NCI-H446 treated with DMSO at 0.1 percent for 48 hours (cell line): Measurements from ENCODE around the gene EIF2S2.
A peak's percentile ranks its signal among the peaks of the same experiment; 100 is the strongest.

Experiments used
- DNase-seq: peaks from one replicate; lab custom pipeline; 2025; lab: John Stamatoyannopoulos, UW

Gene EIF2S2

DNA sequence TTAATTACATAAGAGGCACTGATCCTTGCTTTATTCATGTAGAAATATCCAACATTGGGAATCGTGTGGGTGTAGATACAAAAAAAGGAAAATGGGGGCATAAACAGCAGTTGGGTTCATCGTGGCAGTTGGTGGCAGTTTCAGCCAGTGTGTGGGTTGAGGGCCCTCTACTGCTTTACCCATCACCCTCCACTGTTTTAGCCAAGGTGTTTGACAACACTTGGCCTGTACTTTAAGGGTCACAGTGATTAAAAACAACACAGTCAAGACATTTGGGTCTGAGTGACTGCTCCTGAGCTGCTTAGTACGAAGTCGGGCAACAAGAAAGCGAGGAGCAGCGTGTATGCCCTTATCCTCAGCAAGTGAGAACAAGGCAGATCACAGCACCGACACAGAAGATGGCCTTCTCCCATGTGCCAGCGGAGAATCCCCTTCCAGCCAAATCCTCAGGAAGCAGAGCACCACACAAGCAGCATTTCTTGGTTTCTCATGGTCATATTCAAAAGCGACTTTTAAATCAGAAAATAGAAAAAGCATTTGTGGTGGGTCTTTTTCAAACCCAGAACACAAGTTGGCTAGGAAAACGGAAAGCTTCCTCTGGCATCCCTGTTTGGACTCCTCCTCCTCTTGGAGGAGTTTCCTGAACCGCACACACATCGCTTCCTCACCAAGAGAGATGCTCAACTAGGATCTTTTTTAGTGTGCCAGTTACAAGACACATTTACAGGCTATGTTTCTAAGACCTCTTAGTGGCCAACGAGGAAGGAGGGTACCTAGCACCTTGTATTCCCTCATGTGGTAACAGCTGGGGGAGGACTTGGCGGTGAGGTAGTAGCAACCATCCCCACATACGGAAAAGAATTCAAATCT lies 23.5 kb downstream of the EIF2S2 start:
- DNase-seq = no peak

- no peak for DNase-seq
Measured at GRCh38 chr20:34085544-34086040, 26.5 kb downstream of the EIF2S2 start.

DNA sequence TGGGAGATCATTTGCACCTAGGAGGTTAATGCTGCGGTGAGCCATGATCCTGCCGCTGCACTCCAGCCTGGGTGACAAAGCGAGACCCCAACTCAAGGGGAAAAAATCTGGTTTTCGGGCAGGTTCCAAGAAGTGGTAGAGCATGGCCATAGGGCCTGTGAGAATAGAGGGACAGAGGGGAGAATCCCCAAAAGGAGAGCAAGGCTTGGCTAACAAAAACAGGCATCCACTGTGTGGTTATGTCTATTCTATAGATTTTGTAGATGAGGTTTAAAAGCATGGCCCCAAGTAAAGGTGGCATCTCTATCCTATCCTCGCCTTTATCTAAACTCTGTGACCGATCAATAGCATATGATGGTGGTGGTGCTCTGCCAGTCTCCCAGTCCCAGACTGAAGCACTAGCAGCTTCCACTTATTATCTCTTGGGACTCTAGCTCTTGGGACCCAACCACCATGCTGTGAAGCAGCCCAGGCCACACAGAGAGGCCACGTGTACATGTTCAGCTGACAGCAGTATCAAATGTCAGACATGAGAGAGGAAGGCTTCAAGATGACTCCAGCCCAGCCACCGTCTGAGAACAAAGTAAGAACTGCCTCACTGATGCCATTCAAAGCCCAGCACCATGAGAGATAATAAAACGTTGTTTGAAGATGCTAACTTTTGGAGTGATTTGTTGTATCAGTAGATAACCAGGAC lies 27.7 kb downstream of the EIF2S2 start:
- no peak for DNase-seq

- DNase-seq = no peak
Measured at GRCh38 chr20:34083781-34084180, 28.3 kb downstream of the EIF2S2 start.

GRCh38 chr20:34083137-34083536 lies 28.9 kb downstream of the EIF2S2 start:
- peak; percentile 19 for DNase-seq

- DNase-seq = no peak
Measured at GRCh38 chr20:34082232-34082887, 29.7 kb downstream of the EIF2S2 start.

DNA sequence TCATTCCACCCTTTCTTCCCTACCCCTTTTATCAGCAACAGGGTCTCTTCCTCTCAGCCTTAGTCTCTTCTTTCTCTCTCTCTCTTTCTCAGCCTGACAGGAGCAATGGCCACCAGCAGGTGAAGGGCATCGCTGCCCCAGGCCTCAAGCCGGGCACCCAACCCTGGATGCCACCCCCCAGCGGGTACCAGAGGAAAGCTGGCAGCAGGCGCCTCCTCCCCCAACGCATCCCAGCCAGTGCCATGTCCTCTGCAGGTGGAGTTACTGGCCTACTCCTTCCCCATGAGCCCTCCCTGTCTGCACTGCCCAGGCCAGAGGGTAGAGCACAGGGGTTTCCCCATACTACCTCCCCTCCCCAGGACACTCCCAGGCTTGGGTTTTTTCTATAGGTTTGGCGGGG lies 32.2 kb downstream of the EIF2S2 start:
- DNase-seq = no peak

DNA sequence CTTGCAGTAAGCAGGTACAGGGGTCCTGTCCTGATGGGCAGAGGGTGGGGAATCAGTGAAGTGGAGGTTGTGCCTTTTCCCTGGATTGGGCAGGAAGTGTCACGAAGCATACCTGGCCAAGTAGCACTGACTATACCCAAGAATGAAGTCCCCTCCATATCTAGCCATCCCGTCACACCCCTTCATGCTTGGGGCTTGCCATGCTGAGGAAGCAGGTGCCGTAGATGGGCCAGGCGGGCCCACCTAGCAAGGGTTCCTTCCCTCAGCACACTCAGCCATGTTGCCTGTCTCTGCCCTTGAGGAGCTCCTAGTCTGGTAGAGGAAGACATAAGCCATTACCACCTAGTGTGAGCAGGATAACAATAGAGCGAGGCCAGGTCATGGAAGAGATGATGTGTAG lies 33.5 kb downstream of the EIF2S2 start:
- DNase-seq = no peak

DNA sequence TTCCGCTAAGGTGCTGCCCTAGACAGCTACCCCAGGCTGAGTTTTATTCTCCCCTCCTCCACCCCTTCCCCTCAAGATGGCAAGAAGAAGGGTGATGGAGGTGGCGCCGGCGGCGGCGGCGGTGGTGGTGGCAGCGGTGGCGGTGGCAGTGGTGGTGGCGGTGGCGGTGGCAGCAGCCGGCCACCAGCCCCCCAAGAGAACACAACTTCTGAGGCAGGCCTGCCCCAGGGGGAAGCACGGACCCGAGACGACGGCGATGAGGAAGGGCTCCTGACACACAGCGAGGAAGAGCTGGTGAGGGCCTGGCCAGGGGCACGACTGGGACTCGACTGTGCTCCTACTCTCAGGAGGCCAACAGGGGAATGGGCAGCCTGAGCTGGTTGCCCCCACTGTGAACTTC lies 35.1 kb downstream of the EIF2S2 start:
- DNase-seq = no peak

GRCh38 chr20:34075647-34076046 lies 36.4 kb downstream of the EIF2S2 start:
- no peak for DNase-seq

DNA sequence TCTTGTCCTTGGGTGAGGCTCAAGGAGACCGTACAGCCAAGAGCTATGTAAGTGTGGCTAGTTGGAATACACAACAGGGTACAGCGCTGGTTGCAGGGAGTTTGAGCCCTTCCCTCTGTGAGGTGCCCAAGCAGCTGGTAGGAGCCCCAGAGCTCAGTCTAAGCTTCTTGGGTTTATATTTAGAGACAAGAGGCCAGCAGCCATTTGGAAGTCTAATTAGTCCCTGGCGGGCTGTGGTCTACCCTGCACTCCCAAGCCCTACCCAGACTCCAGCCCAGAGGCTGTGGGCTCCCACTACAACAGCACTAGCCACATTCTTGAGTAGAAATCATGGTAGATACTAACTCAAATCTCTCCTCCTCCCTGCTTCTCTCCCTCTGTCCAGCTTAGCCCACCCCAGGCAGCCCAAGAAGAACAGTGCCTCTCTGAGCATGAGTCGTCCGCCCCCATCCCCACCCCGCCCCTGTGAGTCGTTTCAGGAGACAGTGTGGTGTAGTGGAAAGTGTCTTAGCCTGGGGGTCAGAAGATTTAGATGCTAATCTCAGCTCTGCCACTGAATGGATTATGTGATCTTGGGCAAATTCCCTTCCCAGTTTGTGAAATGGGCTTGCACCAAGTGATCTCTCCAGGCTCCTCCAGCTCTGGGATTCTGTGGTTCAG lies 37.8 kb downstream of the EIF2S2 start:
- DNase-seq = no peak

DNA sequence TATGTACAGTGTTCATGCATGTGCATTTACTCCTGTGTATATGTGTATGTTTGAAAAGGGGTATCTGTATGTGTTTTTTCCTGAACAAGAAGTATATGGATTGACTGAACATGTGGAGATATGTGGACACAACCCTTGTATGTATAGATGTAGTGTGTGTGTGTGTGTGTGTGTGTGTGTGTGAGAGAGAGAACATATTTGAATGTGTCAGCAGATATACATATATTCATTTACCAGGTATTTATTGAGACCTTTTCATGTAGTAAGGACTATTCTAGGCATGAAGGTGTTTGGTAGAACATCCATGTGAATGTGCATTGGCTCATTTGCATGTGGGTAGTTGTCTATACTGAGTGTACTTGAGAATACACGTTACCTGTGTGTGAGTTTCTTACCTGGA lies 39.3 kb downstream of the EIF2S2 start:
- no peak for DNase-seq

DNA sequence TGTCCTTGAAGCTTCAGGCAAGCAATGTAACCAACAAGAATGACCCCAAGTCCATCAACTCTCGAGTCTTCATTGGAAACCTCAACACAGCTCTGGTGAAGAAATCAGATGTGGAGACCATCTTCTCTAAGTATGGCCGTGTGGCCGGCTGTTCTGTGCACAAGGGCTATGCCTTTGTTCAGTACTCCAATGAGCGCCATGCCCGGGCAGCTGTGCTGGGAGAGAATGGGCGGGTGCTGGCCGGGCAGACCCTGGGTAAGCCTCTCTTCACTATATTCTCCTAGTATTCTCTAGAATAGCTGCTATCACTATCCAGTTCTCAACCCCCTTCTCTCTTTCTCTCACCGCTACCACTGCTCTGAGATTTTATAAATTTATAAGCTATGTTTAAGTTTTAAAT lies 40.0 kb downstream of the EIF2S2 start:
- DNase-seq = no peak

DNA sequence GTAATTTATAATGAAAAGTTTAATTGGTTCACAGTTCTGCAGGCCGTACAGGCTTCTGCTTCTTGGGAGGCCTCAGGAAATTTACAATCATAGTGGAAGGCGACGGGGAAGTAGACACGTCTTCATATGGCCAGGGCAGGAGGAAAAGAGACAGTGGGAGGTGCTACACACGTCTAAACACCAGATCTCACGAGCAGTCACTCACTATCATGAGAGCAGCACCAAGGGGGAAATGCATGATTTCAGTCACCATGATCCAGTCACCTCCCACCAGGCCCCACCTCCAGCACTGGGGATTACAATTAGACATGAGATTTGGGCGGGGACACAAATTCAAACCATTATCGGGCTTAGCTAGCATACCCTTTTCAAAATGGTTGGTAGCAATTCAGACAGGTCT lies 41.2 kb downstream of the EIF2S2 start:
- DNase-seq = no peak

GRCh38 chr20:34070079-34070439 lies 42.0 kb downstream of the EIF2S2 start:
- DNase-seq = no peak

- peak; percentile 61 for DNase-seq
Measured at GRCh38 chr20:34069341-34070078, 42.5 kb downstream of the EIF2S2 start.

DNA sequence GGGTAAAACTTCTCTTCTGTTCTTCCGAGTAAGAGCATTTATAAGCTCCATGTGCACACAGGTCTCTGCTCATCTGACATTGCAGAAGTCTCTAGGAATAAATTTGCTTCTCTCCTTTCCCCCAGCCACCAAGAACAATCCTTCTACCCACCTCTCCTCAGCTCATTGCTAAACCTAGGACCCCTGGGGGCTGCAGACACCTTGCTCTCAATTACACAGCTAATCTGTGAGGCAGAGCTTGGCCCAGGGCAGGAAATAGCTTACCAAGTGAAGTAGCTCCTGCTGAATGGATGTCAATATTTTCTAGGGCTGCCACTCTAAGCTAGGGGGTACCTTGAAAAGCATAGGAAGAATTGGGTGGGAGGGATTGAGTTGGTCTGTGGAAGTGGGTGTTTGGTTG lies 44.0 kb downstream of the EIF2S2 start:
- DNase-seq = no peak

DNA sequence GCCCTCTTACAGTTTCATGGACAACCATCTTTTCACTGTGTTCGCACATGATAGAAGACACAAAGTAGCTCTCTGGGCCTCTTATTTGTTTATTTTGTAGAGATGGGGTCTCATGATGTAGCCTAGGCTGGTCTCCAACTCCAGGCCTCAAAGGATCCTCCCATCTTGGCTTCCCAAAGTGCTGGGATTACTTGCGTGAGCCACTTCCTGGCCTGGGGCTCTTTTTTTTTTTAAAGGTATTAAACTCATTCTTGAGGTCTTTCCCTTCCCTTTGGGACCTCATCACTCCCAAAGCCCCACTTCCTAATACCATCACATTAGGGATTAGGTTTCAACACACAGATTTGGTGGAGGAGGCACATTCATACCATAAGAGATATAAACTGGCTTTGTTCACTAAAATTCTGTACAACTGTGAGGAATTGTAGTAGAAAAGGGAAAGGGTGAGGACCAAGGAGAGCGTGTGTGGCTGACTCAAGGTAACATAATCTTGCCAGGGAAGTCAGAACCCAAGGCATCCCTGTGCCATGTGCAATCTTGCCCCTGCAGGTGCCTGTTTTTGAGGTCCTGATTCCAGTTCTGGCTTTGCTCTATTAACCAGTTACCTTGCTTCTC lies 45.5 kb downstream of the EIF2S2 start:
- no peak for DNase-seq

- no peak for DNase-seq
Measured at GRCh38 chr20:34065260-34065659, 46.8 kb downstream of the EIF2S2 start.

- no peak for DNase-seq
Measured at GRCh38 chr20:34064286-34064685, 47.8 kb downstream of the EIF2S2 start.
